ENCODE measurements around the gene CH25H.
"Not testable (repeated sequence)": the region's sequence is repeated elsewhere in the genome, so short reads cannot be mapped to it uniquely, and the experiment has no call there.

CH25H gene

GRCh38 chr10:89228146-89228545, 21.0 kb upstream of the CH25H start:
- no peak for DNase-seq

DNA sequence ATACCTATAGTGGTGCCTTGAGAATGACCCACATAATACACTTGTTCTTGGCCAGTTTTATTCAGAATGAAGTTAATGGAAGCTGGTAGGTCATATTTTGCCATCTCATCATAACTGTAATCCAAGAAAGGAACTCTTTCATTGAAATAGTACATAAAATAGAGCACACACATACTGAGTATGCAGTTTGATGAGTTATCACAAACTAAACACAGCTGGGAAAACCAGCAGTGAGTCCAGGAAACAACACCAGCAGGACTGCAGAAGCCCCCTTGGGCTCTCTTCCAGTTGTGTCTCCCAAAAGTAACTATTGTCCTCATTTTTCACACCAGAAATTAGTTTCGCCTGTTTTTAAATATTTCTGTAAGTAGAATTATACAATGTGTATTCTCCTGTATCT, 19.8 kb upstream of the CH25H start:
- no peak for DNase-seq

GRCh38 chr10:89224739-89225443, 17.8 kb upstream of the CH25H start:
- DNase-seq = no peak

GRCh38 chr10:89221919-89222318, 14.8 kb upstream of the CH25H start:
- DNase-seq = no peak

DNA sequence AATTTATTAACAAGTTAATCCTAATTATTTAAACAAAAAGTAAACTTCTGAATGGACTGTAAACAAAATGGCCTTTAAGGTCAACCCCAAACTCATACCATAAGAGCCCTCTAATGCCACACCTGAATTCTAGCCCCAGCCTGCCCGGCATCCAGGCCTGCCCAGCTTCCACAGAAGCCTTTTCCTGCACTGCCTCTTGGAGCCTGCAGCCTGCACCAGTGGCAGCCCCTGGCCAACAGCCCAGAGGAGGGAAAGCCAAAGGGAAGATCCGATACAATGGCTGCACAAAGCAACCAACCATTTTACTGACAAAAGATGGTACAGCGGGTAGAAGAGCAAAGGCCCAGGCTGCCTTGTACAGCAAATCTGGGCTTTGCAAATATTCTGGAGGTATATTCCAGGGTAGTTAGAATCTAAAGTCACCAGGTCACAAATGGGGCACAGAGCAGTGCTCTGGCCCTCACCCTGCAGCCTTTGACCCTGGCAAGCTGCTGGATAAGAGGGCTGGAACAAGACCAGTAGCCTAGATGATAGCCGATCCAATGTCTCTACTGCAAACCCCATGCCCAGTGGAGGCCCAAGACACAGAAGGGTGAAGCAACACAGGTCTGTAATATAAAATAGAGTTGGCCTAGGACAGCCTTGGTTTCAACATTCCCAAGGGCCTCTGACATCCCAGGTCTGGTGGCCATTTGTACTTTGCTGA, 12.5 kb upstream of the CH25H start:
- no peak for DNase-seq

DNA sequence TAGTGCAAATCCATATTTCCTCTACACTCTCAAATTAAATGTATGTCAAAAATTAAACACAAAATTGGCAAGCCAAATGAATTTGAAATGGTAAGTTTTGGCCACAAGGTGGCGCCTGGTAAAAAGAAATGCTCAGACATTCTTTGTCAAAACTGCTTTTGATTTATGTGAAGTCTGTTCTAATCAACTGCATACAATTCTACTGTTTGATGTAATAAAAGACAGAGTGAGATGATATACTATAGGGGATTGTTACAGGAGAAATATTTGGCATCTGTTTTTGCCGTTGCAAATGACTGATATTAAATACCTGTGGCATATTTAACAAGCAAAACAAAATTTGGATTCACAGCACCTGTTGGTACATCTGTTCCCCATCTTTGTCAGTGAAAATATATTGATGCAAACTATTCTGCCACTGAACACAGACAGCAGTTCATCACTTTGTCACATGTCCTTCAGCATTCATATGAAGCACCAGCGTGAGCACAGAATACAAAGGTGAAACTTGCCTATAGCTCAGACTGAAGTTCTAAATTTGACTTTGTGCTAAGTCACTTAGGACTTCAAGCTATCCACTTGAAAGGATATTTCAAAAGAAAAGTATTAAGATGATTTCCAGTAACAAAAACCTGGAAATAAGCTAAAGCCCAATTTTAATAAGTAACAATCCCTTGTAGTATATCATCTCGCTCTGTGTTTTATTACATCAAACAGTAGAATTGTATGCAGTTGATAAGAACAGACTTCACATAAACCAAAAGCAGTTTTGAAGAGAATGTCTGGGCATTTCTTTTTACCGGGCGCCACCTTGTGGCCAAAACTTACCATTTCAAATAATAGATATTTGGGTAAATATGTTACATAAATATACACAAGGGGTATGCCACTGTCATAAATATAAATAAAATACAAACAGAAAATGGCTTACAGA, 10.2 kb upstream of the CH25H start:
- DNase-seq = peak; percentile 54 to 75

DNA sequence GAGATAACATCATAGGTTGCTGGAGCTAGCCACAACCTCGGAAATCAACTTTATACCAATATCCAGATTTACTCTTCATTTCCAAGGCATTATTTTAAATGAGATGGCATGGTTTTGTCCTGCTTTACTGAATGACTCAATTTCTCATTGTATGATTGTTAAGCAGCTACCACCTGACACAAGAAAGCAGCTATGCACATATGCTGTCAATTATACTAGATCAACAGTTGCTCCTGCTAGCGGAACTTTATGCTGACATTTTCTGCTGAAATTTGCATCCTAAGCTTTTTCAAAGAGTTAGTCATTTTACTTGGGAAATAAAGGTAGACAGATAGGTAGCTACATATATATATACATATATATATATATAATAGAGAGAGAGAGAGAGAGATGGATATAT, 8.9 kb upstream of the CH25H start:
- DNase-seq = no peak

DNA sequence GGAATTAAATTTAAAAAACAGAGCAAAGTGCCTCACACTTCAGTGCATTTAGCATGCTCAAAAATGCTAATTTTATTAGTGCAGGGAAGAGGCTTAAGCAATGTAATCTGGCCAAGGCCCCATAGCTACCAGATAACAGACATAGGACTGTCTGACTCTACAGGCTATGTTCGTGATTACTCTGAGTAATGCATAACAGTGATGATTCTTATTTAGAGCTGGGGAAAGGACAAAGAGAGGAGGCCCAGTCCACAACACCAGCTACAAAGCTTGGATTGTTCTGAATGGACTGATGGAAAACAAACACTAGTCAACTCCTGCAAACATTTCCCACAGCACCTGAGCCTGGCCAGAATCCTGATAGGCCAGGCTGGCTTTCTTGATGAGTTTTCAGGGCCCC, 8.4 kb upstream of the CH25H start:
- DNase-seq = no peak

DNA sequence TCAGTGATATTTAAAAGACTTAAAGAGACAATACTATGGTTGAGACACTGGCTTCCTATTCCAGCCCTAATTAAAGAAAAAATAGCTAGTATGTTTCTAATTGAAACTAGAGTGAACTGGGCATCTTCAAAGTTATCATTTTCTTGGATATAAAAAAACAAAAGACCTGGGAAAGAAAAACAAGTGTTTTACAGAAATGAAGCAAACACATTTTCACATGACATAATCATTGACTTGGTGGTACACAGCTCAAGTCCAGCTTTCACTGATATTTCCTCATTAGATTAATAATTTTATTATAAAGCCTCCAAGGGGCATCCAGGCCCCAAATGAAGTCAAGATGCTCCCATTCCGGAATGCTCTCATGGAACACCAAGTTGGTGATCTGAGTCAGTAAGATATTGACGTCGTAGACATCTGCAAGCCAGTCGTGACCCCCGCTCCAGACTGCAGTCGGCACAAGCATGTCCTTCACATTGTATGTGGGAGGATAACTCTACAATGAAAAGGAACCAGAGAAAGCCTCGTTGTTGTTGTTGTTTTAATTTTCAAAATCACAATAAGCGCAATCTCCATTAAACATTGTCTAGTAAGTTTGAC, 7.5 kb upstream of the CH25H start:
- DNase-seq = no peak

DNA sequence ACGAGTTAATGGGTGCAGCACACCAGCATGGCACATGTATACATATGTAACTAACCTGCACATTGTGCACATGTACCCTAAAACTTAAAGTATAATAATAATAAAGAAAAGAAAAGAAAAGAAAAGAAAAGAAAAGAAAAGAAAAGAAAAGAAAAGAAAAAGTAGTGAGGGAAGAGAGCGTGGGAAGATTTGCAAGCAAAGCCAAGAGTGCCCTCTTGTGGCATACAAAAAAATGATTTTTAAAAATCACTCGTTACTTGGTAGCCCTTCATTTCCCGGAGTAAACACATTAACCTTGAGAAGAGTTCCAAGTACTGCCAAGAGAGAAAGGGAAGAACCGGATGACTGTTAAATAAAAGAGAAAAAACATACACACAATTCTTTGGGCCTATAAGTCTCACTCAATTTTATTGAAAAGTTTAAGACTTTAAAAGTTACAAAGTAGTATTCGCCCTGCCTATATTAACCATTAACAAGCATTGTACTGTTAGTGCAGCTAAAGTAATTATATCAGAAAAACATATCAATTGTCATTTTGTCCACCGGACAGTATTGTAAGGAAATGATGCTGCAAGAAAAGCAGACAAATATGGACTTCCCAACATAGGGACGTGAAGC, 6.2 kb upstream of the CH25H start:
- DNase-seq = peak in 1 of 2 donors; percentile 65

- DNase-seq = no peak
Measured at GRCh38 chr10:89210794-89211425, 3.8 kb upstream of the CH25H start.

- no peak for DNase-seq
Measured at GRCh38 chr10:89209718-89210117, 2.6 kb upstream of the CH25H start.

DNA sequence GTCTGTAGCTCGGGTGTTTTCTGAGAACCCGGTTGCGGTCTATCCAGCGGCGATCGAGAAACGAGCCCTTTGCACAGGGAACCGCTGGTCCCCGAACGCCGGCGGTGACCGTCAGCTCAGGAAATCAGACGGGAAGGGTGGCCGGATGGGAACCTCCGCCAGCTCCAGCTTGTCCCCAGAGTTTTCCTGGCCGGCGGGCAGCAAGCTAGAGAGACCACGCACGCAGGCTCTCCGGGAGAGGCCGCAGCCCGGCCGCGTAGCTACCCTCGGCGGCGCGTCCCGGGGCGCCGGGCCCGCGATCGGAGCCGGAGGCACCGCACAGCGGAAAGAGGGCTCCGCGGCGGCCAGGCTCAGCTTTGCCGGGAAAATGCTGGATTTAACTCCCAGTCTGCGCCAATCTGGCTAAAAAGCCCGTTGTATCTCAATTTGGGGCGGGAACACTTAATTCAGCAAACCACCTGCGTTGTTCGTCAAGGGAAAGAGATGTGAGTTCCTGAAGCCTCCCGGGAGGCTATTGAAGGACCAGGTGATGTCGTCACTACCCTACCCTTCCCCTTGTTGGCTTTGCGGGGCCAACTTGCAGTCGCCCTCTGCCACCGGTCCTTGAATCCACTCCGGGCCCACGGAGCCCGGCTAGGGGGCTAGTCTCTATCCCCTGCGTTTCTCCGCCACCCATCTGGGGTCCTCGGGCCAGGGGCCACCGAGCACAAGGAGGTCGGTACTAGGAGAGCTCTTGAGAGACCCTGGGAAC, 859 bp upstream of the CH25H start:
- DNase-seq = peak in 1 of 2 donors; percentile 13

GRCh38 chr10:89206402-89207180, 526 bp downstream of the CH25H start:
- DNase-seq = peak; percentile 35 to 48

- no peak for DNase-seq
Measured at GRCh38 chr10:89204621-89205185, 2.4 kb downstream of the CH25H start.

GRCh38 chr10:89203237-89203636, 3.9 kb downstream of the CH25H start:
- no peak for DNase-seq

DNA sequence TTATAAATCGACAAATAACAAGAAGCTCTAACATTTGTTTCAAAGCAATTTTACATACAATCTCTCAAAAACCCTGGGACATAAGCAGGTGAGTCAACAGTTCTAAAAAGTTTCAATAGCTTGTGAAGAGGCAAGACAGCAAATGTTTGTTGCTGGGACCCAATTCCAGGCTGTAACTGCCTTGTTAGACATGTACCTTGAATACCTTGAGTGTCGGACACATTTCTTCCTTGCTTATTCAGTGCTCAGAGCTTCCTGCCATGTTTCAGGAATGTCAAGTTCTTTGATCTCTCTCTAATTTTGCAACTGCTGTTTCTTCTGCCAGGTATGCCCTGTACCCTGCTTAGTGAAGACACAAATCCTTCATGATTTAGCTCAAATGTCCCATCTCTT, 5.1 kb downstream of the CH25H start:
- DNase-seq = no peak

DNA sequence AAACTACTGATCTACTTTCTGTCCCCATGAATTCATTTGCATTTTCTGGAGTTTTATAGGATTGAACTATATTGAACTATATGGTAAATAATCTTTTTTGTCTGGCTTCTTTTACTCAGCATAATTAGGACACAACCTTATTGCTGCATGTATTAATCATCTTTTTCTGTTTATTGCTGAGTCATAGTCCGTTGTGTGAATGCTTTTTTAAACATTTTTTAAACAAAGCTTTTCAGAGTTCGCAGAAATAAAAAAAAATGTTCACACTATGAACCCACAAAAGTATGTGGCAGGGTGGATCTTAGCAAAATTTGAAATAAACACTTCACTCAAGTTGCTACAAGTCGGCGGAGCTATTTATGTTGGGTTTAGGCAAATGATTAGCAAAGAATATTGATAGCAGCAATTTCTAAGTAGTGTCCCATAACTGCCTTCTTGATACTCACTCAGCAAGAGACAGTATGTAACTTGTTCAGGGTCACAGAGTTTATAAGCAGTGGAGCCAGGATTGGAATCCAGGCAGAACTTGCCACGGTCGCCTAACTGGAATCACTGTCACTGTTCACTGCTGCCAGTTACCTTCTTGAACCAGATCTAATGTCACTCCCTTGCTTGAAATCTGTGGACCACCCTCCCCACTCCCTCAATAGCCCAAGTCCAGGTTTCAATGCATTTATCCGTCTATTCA, 5.6 kb downstream of the CH25H start:
- no peak for DNase-seq

- DNase-seq = no peak
Measured at GRCh38 chr10:89197473-89197872, 9.6 kb downstream of the CH25H start.

DNA sequence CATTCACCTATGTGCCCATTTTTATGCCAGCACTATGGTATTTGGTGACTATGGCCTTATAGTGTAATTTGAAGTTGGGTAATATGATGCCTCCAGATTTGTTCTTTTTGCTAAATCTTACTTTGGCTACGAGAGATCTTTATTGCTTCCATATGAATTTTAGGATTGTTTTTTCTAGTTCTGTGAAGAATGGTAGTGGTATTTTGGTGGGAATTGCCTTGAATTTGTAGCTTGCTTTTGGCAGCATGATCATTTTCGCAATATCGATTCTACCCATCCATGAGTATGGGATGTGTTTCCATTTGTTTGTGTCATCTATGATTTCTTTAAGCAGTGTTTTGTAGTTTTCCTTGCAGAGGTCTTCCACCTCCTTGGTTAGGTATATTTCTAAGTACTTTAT, 15.8 kb downstream of the CH25H start:
- DNase-seq = not testable (repeated sequence)
